ENCODE results near the gene PRPF19. TPM values are rescaled to one million over a fixed set of nuclear protein-coding genes. Genes with fewer than 3 reads are reported as not detected.
A peak's percentile ranks its signal among the peaks of the same experiment; 100 is the strongest.

Gene PRPF19
- total and polyA plus RNA-seq, 2 of the 13 experiments (the other 11 are each of a cell fraction or from before 2014, with no cell fraction given) = 27.4 to 91.1 TPM

- TF ChIP-seq STAG1 (CRISPR knock-in tag; IDR thresholded peaks at IDR 0.05) = no peak
- no peak for TF ChIP-seq ZNF570 (CRISPR knock-in tag; IDR thresholded peaks at IDR 0.05; ENCODE audit: borderline replicate concordance)
- TF ChIP-seq NFKB2 (CRISPR knock-in tag; IDR thresholded peaks at IDR 0.05; ENCODE audit: borderline replicate concordance) = 0 out of 2 replicates have a peak, but pooled peaks have one; percentile 41
- TF ChIP-seq NRL (CRISPR knock-in tag; IDR thresholded peaks at IDR 0.05; ENCODE audit: borderline replicate concordance) = peak; percentile 23; the same call in 1 of the 2 replicates
These were observed 61.0 kb downstream of the PRPF19 start (continued) for GRCh38 chr11:60845338-60845737.

- peaks cover 13% of the 10 kb centered on the region; the same call in 1 of the 2 replicates for H4K20me1 ChIP-seq (ENCODE audit: insufficient read depth, low read length)
- WGBS (ENCODE audit: low lambda C conversion rate) = 15% methylated on average over 4 of the region's 4 CpGs
- no peaks in the 10 kb centered on the region for H3K9me3 ChIP-seq (ENCODE audit: low read length)
- H3K4me2 ChIP-seq (ENCODE audit: low read depth, low read length) = peak overlapping the region; percentile 86
- peak; percentile 94 for DNase-seq (ENCODE audit: low spot score)
- H3K79me2 ChIP-seq (ENCODE audit: insufficient read depth, low read length) = peaks cover 50% of the 10 kb centered on the region
- in situ Hi-C loops (cut with HindIII; ENCODE audit: extremely low pct_ligation_motif_present, low pct_unique_long_range_greater_than_20kb) = no loop called here
- intact Hi-C loops (cut with micrococcal nuclease; ENCODE audit: unreplicated experiment) = loop anchor here (1.0 to 2.0 kb wide), 2 partner anchors 11 to 36 kb away; no protein-coding TSS in a partner anchor
- ATAC-seq = peak; percentile 85
- H3K27me3 ChIP-seq (ENCODE audit: control insufficient read depth in 1 of 2, insufficient read depth in 2 of 2, low read length in 2 of 2) = no peaks in the 10 kb centered on the region; a peak in 1 of 5 replicates
- FAIRE-seq = peak; percentile 95
- 0 out of 2 replicates have a peak overlapping the region, but pooled peaks have one; percentile 86 for H3K9ac ChIP-seq (ENCODE audit: insufficient read depth, low read depth, low read length)
- no TSS peak for BruUV-seq (replicated peaks)
- peaks cover 18 to 31% of the 10 kb centered on the region in 2 experiments for H3K36me3 ChIP-seq (replicated peaks in 1 of 2; ENCODE audit: control insufficient read depth in 1 of 2, insufficient read depth in 2 of 2, low read length in 2 of 2)
- ChIA-PET CTCF (ENCODE audit: low intra/inter-chr PET ratio, low total read pairs) (no interaction called here), POLR2A (interaction anchor here (1.0 to 3.0 kb wide), 2 partner anchors 9 to 11 kb away, joined by 3 to 26 read pairs; partner anchors contain the start of gene PTGDR2)
- peaks cover 41% of the 10 kb centered on the region for H3K4me1 ChIP-seq (ENCODE audit: insufficient read depth, low read length)
- peak overlapping the region; percentile 68 for H3K27ac ChIP-seq (ENCODE audit: extremely low read length, insufficient read depth, low read length)
- H2AFZ ChIP-seq (ENCODE audit: low read length) = no peak overlapping the region
- H3K4me3 ChIP-seq (replicated peaks in 1 of 3; ENCODE audit: insufficient read depth in 1 of 3, low read depth in 2 of 3, low read length in 3 of 3) = peak overlapping the region; percentile 80 to 97 (median 88); a peak in 5 of 6 replicates
- TF ChIP-seq NFKBIZ (CRISPR knock-in tag; IDR thresholded peaks at IDR 0.05) (0 out of 2 replicates have a peak, but pooled peaks have one; percentile 39), TRIM22 (IDR thresholded peaks at IDR 0.05) (no peak), ZNF704 (CRISPR knock-in tag; IDR thresholded peaks at IDR 0.05; ENCODE audit: borderline replicate concordance) (no peak), KAT8 (CRISPR knock-in tag; IDR thresholded peaks at IDR 0.05) (no peak; the same call in 1 of the 2 replicates), PAX8 (CRISPR knock-in tag; IDR thresholded peaks at IDR 0.05; ENCODE audit: borderline replicate concordance) (no peak), BHLHE40 (IDR thresholded peaks at IDR 0.05; ENCODE audit: low read length) (peak; percentile 19; the same call in 1 of the 2 replicates), ZHX2 (IDR thresholded peaks at IDR 0.05; ENCODE audit: low read depth) (no peak), ZHX2 (CRISPR knock-in tag; IDR thresholded peaks at IDR 0.05; ENCODE audit: borderline replicate concordance) (no peak), ZNF614 (CRISPR knock-in tag; IDR thresholded peaks at IDR 0.05; ENCODE audit: borderline replicate concordance) (peak; percentile 61; the same call in 1 of the 2 replicates), ZNF629 (CRISPR knock-in tag; conservative IDR thresholded peaks at IDR 0.05) (no peak), ATF3 (CRISPR knock-in tag; IDR thresholded peaks at IDR 0.05) (no peak)
These were observed 61.5 kb downstream of the PRPF19 start for GRCh38 chr11:60844870-60845221.

Measured in HepG2 (cell line).